Epidermal melanocyte (primary cell): ENCODE measurements around the gene RNF166.

Experiments
- DNase-seq: peaks from one replicate; pipeline ENCODE4 v3.0.0; 2011; ENCODE audit warnings: low spot score; ENCODE audit not compliant: insufficient read length

RNF166 gene

GRCh38 chr16:88653596-88654362 lies 52.4 kb downstream of the RNF166 start:
- no peak for DNase-seq

GRCh38 chr16:88653101-88653500 lies 53.1 kb downstream of the RNF166 start:
- no peak for DNase-seq

GRCh38 chr16:88652762-88653063 lies 53.5 kb downstream of the RNF166 start:
- no peak for DNase-seq

- DNase-seq: no peak
Observed at GRCh38 chr16:88651989-88652761, 54.0 kb downstream of the RNF166 start.

GRCh38 chr16:88651276-88651988 lies 54.8 kb downstream of the RNF166 start:
- DNase-seq: no peak

- peak; percentile 88 for DNase-seq
Observed at GRCh38 chr16:88650749-88651275, 55.4 kb downstream of the RNF166 start, which contains the start of gene CYBA. Gene CYBA, minus strand, starts transcription at chr16:88651053. Its CDS starts 40 bp downstream, at chr16:88651013.

GRCh38 chr16:88649924-88650748 lies 56.1 kb downstream of the RNF166 start:
- DNase-seq: no peak

- DNase-seq: peak; percentile 13
Observed at GRCh38 chr16:88649195-88649923, 56.8 kb downstream of the RNF166 start.

GRCh38 chr16:88647178-88648070 lies 58.8 kb downstream of the RNF166 start:
- DNase-seq: peak; percentile 16
